Choroid plexus epithelial cell (primary cell): ENCODE results near the gene CDC5L.
"Not testable (repeated sequence)": the region's sequence is repeated elsewhere in the genome, so short reads cannot be mapped to it uniquely, and the experiment has no call there.

Experiments used
- DNase-seq: peaks from one replicate; pipeline ENCODE4 v3.0.0-alpha.2; 2010; ENCODE audit warnings: low read depth
- H3K4me3 ChIP-seq: 2 replicates; pipeline ENCODE4 v1.5.1; 2011; ENCODE audit warnings: low read depth, mild to moderate bottlenecking, control low read depth, low read length, moderate library complexity
- TF ChIP-seq, protein P1 (sequence below): conservative IDR thresholded peaks from 2 replicates; pipeline ENCODE4 v1.5.1; 2011; ENCODE audit warnings: low read depth, mild to moderate bottlenecking, control low read depth, inconsistent platforms, low read length, moderate library complexity

CDC5L gene

GRCh38 chr6:44342489-44342888, 45.0 kb upstream of the CDC5L start, which contains the start of gene SPATS1:
Gene SPATS1 (plus strand): TSS chr6:44342650. CDS start chr6:44343096, 446 bp downstream.
- DNase-seq = peak; percentile 2
- H3K4me3 ChIP-seq = no peak within 1 kb of the TSS
- TF ChIP-seq, protein P1, sequence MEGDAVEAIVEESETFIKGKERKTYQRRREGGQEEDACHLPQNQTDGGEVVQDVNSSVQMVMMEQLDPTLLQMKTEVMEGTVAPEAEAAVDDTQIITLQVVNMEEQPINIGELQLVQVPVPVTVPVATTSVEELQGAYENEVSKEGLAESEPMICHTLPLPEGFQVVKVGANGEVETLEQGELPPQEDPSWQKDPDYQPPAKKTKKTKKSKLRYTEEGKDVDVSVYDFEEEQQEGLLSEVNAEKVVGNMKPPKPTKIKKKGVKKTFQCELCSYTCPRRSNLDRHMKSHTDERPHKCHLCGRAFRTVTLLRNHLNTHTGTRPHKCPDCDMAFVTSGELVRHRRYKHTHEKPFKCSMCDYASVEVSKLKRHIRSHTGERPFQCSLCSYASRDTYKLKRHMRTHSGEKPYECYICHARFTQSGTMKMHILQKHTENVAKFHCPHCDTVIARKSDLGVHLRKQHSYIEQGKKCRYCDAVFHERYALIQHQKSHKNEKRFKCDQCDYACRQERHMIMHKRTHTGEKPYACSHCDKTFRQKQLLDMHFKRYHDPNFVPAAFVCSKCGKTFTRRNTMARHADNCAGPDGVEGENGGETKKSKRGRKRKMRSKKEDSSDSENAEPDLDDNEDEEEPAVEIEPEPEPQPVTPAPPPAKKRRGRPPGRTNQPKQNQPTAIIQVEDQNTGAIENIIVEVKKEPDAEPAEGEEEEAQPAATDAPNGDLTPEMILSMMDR = no peak

DNA sequence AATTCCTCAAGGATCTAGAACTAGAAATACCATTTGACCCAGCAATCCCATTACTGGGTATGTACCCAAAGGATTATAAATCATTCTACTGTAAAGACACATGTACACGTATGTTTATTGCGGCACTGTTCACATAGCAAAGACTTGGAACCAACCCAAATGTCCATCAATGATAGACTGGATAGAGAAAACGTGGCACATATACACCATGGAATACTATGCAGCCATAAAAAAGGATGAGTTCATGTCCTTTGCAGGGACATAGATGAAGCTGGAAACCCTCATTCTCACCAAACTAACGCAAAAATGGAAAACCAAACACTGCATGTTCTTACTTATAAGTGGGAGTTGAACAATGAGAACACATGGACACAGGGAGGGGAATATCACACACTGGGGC, 40.7 kb upstream of the CDC5L start:
- DNase-seq, H3K4me3 ChIP-seq: not testable (repeated sequence)

GRCh38 chr6:44349904-44350649, 37.4 kb upstream of the CDC5L start:
- TF ChIP-seq, protein P1 = no peak
- H3K4me3 ChIP-seq = no peak overlapping the region
- DNase-seq = no peak

GRCh38 chr6:44350650-44350994, 36.9 kb upstream of the CDC5L start:
- H3K4me3 ChIP-seq, DNase-seq: not testable (repeated sequence)

DNA sequence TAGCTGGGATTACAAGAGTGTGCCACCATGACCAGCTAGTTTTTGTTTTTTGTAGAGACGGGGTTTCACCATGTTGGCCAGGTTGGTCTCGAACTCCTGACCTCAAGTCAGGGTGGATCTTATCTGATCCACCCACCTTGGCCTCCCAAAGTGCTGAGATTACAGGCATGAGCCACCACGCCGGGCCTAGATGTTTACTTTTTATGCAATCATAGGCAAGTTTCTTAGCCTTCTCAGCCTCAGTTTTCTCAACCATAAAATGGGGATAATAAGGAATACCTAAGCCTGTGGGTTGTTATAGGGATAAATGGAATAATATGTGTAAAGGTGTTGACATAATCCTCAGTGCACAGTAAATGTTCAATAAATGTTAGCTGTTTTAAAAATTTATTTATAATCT, 35.2 kb upstream of the CDC5L start:
- no peak for DNase-seq
- TF ChIP-seq, protein P1 = no peak
- H3K4me3 ChIP-seq = no peak overlapping the region

DNA sequence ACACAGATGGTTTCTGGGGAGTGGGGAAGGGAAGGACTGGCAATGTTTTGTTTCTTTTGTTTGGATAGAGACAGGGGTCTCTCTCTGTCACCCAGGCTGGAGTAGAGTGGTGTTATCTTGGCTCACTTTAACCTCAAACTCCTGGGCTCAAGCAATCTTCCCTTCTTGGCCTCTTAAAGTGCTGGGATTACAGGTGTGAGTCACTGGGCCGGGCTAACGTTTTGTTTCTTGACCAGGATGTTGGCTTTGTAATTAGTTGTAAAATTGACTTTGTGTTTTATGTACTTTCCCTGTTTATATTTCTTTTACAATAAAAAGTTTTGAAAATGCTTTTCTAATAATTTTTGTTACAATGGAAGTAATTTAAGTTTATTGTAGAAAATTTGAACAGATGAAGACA, 34.2 kb upstream of the CDC5L start:
- no peak overlapping the region for H3K4me3 ChIP-seq
- TF ChIP-seq, protein P1 = no peak
- DNase-seq = no peak

GRCh38 chr6:44355640-44356039, 31.9 kb upstream of the CDC5L start:
- H3K4me3 ChIP-seq = no peak overlapping the region
- TF ChIP-seq, protein P1 = no peak
- no peak for DNase-seq

- no peak overlapping the region for H3K4me3 ChIP-seq
- TF ChIP-seq, protein P1 = no peak
- DNase-seq = no peak
Observed at GRCh38 chr6:44356487-44356886, 31.0 kb upstream of the CDC5L start.
